GM23248 (cell line): ENCODE measurements around the gene PODN.

Experiments
- EZH2 ChIP-seq: fragments of 200-600 bp; sonication (generic); IDR thresholded peaks from 2 replicates; pipeline ENCODE4 v1.6.1; 2018; ENCODE audit warnings: antibody characterized with exemption, mild to moderate bottlenecking; ENCODE audit not compliant: insufficient read depth, poor library complexity, severe bottlenecking
- EZH2phosphoT487 ChIP-seq: fragments of 200-600 bp; sonication (generic); IDR thresholded peaks from 2 replicates; pipeline ENCODE4 v1.6.1; 2018; ENCODE audit warnings: antibody characterized with exemption, moderate library complexity, mild to moderate bottlenecking, low read depth; ENCODE audit not compliant: insufficient read depth

GRCh38 chr1:53076165-53076564, 14.2 kb downstream of the PODN start:
- TF ChIP-seq EZH2phosphoT487, result no peak
- no peak for TF ChIP-seq EZH2
